ENCODE results near the gene EP400.
"Not testable (repeated sequence)": the region's sequence is repeated elsewhere in the genome, so short reads cannot be mapped to it uniquely, and the experiment has no call there.

EP400 gene

GRCh38 chr12:132045751-132046150 is 96.0 kb downstream of the EP400 start:
- no peak for TF ChIP-seq CTCF (IDR thresholded peaks at IDR 0.05; ENCODE audit: low read depth, low read length)
- no peak overlapping the region for H3K4me3 ChIP-seq (replicated peaks in 1 of 2; ENCODE audit: low read depth in 2 of 2, low read length in 2 of 2)
- DNase-seq (ENCODE audit: low read depth in 2 of 2): no peak

GRCh38 chr12:132046561-132046960 is 96.8 kb downstream of the EP400 start:
- H3K4me3 ChIP-seq (replicated peaks in 1 of 2; ENCODE audit: low read depth in 2 of 2, low read length in 2 of 2): no peak overlapping the region
- no peak for TF ChIP-seq CTCF (IDR thresholded peaks at IDR 0.05; ENCODE audit: low read depth, low read length)
- DNase-seq (ENCODE audit: low read depth in 2 of 2): peak; percentile 80

GRCh38 chr12:132047630-132048029 is 97.9 kb downstream of the EP400 start:
- not testable (repeated sequence) for H3K4me3 ChIP-seq (replicated peaks in 1 of 2; ENCODE audit: low read depth in 2 of 2, low read length in 2 of 2); DNase-seq (ENCODE audit: low read depth in 2 of 2)

- H3K4me3 ChIP-seq (replicated peaks in 1 of 2; ENCODE audit: low read depth in 2 of 2, low read length in 2 of 2): no peak overlapping the region
- no peak for TF ChIP-seq CTCF (IDR thresholded peaks at IDR 0.05; ENCODE audit: low read depth, low read length)
- DNase-seq (ENCODE audit: low read depth in 2 of 2): no peak
Observed at GRCh38 chr12:132049442-132049841, 99.7 kb downstream of the EP400 start.

- no peak for TF ChIP-seq CTCF (IDR thresholded peaks at IDR 0.05; ENCODE audit: low read depth, low read length)
- H3K4me3 ChIP-seq (replicated peaks in 1 of 2; ENCODE audit: low read depth in 2 of 2, low read length in 2 of 2): no peak overlapping the region
- DNase-seq (ENCODE audit: low read depth in 2 of 2): no peak
Observed at GRCh38 chr12:132049876-132050275, 100.1 kb downstream of the EP400 start.

GRCh38 chr12:132051718-132052117 is 102.0 kb downstream of the EP400 start:
- not testable (repeated sequence) for H3K4me3 ChIP-seq (replicated peaks in 1 of 2; ENCODE audit: low read depth in 2 of 2, low read length in 2 of 2)
- peak; percentile 36 for TF ChIP-seq CTCF (IDR thresholded peaks at IDR 0.05; ENCODE audit: low read depth, low read length)
- peak; percentile 21 to 34 for DNase-seq (ENCODE audit: low read depth in 2 of 2)

- H3K4me3 ChIP-seq (replicated peaks in 1 of 2; ENCODE audit: low read depth in 2 of 2, low read length in 2 of 2): no peak overlapping the region
- no peak for TF ChIP-seq CTCF (IDR thresholded peaks at IDR 0.05; ENCODE audit: low read depth, low read length)
- DNase-seq (ENCODE audit: low read depth in 2 of 2): no peak
Observed at GRCh38 chr12:132052196-132052932, 102.6 kb downstream of the EP400 start.
